Stimulated activated memory B cell treated with anti-CD40 and anti-IgM and Interleukin-4, amounts not matched to agents 10 μg/mL and 1 μg/mL and 100 μg/mL, for 72 hours (primary cell): Measurements from ENCODE around the gene TMEM178B.
"Not testable (repeated sequence)": the region's sequence is repeated elsewhere in the genome, so short reads cannot be mapped to it uniquely, and the experiment has no call there.

Experiments
- ATAC-seq: fragments of 150-1000 bp; cut with Tn5 transposase; 2 replicates; pipeline ENCODE4 v1.10.0; 2021
- H3K27ac Mint-ChIP-seq: one replicate; pipeline ENCODE4 v1.8.0; 2022; ENCODE audit warnings: mild to moderate bottlenecking, mixed read lengths
- H3K27me3 Mint-ChIP-seq: one replicate; pipeline ENCODE4 v1.8.0; 2022; ENCODE audit warnings: mixed read lengths
- H3K36me3 Mint-ChIP-seq: one replicate; pipeline ENCODE4 v1.8.0; 2022; ENCODE audit warnings: mixed read lengths
- H3K4me1 Mint-ChIP-seq: one replicate; pipeline ENCODE4 v1.8.0; 2022; ENCODE audit warnings: mixed read lengths
- H3K4me3 Mint-ChIP-seq: one replicate; pipeline ENCODE4 v1.8.0; 2022; ENCODE audit warnings: mild to moderate bottlenecking, moderate library complexity, mixed read lengths
- H3K9me3 Mint-ChIP-seq: one replicate; pipeline ENCODE4 v1.8.0; 2022; ENCODE audit warnings: mixed read lengths

TMEM178B gene

DNA sequence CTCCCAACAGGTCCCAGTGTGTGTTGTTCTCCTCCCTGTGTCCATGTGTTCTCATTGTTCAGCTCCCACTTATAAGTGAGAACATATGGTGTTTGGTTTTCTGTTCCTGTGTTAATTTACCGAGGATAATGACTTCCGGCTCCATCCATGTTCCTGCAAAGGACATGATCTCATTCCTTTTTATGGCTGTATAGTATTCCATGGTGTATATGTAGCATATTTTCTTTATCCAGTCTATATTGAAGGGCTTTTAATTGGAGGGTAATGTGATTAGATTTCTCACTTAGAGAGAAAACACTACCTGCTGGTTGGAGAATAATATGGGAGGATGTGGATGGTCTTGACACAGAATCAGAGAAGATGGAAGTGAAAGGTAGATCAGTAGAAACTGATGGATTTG is 256.4 kb downstream of the TMEM178B start:
- H3K27ac Mint-ChIP-seq, H3K36me3 Mint-ChIP-seq, H3K4me1 Mint-ChIP-seq: not testable (repeated sequence)

DNA sequence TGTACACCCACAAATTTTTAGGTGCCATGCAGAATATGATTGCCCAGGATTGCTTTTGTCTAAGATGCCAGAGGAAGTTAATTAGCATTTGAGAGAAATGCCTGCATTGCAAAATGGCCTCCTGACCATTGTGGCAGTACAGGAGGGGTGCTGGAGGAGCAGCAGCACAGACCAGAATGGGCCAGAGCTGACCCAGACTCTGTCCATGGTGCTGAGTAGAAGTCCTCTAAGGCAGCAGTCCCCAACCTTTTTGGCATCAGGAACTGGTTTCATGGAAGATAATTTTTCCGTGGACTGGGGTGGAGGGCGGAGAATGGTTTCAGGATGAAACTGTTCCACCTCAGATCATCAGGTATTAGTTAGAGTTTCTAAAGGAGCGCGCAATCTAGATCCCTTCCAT is 259.6 kb downstream of the TMEM178B start:
- Mint-ChIP-seq H3K9me3 (peaks cover 7% of the 10 kb centered on the region), H3K4me3 (no peak overlapping the region), H3K27me3 (no peaks in the 10 kb centered on the region), H3K27ac (no peak overlapping the region), H3K36me3 (no peaks in the 10 kb centered on the region), H3K4me1 (no peaks in the 10 kb centered on the region)
- ATAC-seq, result no peak

More for the DNA sequence above, 256.4 kb downstream of the TMEM178B start:
- not testable (repeated sequence) for ATAC-seq, H3K9me3 Mint-ChIP-seq, H3K27me3 Mint-ChIP-seq, H3K4me3 Mint-ChIP-seq

DNA sequence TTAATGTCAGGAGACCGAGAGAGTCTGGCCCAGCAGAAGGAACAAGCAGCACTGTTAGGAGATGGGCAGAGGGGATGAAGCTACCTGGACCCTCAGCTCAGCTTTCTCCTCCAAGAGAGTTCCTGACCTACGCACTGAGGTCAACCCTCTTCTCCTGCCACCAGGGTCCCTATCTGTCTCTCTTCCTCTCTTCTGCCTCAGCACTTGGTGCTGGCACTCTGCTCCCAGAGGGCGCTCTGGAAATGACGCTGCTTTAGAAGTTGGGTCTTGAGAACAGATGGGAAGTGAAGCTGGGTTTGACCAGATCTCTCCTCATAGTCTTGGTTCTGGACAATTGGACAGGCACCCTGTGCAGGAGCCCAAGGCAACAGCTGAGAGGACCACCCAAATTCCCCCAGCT is 261.3 kb downstream of the TMEM178B start:
- Mint-ChIP-seq H3K27me3 (no peaks in the 10 kb centered on the region), H3K27ac (no peak overlapping the region), H3K4me3 (no peak overlapping the region), H3K4me1 (no peaks in the 10 kb centered on the region), H3K36me3 (no peaks in the 10 kb centered on the region), H3K9me3 (peaks cover 7% of the 10 kb centered on the region)
- no peak for ATAC-seq

DNA sequence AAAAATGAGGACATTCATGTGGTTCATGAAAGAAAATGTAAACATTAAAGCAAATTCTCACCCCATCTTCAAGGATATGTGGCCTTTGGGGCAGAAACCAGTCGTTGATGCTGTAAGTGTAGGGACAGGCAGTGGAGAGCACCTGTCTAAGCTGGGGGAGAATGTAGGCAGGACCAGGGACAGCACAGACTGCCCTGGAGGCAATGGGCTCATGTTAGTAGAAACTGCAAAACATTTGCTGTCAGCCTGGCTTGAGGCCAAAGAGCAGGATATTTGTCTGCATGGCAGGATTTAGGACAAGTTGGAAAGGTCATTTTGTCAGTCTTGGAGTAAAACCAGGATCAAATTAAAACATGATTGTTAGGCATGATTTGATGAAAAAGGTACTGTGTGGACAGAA is 265.7 kb downstream of the TMEM178B start:
- Mint-ChIP-seq H3K4me1 (no peaks in the 10 kb centered on the region), H3K27me3 (no peaks in the 10 kb centered on the region), H3K36me3 (no peaks in the 10 kb centered on the region), H3K9me3 (peaks cover 7% of the 10 kb centered on the region), H3K4me3 (no peak overlapping the region), H3K27ac (no peak overlapping the region)
- no peak for ATAC-seq

DNA sequence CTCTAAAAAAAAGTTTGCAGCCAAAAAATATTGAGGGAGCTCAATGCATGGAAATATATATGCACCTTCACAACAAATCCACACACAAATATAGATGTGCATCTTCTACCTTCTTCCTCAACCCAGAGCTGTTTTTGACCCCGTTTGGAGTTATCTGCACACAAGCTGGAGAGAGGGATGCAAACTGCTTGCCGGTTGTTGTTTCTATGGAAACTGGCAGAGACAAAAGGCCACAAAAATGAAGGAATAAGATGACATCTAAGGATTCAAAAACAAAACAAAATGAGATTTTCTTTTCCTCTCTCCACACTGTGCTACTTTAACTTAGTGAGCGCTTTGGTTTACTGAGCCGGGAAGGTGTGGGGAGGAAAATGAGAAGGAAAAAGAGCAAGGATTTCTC is 267.1 kb downstream of the TMEM178B start:
- ATAC-seq, result no peak
- Mint-ChIP-seq H3K27ac (no peak overlapping the region), H3K9me3 (peaks cover 7% of the 10 kb centered on the region), H3K27me3 (no peaks in the 10 kb centered on the region), H3K4me1 (no peaks in the 10 kb centered on the region), H3K4me3 (no peak overlapping the region), H3K36me3 (no peaks in the 10 kb centered on the region)

DNA sequence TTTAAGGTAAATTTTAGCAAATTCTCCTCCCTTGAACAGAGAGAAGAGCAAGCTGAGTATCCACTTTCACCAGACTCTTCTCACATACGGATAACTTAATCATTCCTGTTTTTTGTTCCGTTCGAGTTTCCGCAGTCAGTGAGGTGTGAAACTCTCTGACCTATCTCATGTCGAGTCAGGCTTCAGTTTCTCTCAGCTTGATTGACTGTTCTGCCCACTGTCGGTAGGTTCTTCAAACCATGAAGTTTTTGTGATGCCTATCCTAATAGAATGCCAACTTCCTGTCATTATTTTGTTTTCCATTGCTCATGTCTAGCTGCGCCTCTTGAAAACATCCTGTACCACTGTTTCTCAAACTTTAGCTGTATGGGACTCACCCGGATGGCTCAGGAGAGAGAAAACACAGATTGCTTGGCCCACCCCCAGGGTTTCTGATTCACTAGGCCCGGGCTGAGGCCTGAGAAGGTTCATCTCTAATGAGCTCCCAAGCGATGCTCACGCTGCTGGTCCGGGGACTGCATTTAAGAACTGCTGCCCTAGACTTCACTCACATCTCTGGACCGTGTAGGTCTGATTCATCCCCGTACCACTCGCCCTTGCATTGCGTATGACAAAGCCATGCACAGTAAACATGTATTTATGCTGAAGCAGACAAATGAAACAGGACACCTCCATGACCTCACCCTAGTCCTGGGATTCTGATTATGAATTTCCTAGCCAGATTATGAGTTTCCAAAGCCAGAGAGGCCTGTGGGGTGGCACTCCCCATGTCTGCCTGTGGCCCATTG is 269.0 kb downstream of the TMEM178B start:
- no peak overlapping the region for H3K27ac Mint-ChIP-seq
- H3K36me3 Mint-ChIP-seq, result no peaks in the 10 kb centered on the region
- no peaks in the 10 kb centered on the region for H3K4me1 Mint-ChIP-seq
- H3K4me3 Mint-ChIP-seq, result no peak overlapping the region
- no peaks in the 10 kb centered on the region for H3K9me3 Mint-ChIP-seq
- H3K27me3 Mint-ChIP-seq, result no peaks in the 10 kb centered on the region
- peak; percentile 6 for ATAC-seq

DNA sequence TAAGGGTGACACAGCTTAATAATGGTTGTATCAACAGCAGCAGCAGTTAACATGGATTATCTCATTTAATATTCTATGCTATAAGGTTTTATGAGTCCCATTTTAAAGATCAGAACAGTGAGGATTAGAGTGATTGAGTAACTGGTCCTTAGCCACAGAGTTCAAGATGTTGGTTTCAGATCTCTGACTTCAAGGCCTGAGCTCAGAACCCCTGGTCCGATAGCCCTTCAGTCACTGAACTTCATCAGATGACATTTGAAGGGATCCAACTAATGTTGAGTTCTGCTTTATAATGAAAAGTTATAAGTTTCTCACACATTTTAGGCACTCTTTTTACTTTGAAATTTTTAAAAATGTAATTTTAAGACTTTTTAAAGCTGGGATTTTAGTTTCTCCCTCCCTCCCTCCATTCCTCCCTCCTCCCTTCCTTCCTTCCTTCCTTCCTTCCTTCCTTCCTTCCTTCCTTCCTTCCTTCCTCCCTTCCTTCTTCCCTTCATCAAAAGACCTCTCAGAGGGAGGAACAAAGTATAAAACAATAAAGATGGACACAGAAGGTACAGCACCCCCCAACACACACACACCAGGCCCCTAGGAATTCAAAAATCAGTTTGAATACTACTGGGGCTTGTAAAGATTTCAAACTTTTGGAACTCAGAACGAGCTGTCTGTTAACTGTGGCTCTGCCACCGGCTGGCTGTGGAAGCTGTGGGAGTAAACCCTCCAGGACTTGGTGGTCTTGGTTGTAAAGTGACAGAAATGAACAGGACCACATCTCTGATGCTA is 270.5 kb downstream of the TMEM178B start:
- Mint-ChIP-seq H3K9me3 (no peaks in the 10 kb centered on the region), H3K27ac (no peak overlapping the region)

DNA sequence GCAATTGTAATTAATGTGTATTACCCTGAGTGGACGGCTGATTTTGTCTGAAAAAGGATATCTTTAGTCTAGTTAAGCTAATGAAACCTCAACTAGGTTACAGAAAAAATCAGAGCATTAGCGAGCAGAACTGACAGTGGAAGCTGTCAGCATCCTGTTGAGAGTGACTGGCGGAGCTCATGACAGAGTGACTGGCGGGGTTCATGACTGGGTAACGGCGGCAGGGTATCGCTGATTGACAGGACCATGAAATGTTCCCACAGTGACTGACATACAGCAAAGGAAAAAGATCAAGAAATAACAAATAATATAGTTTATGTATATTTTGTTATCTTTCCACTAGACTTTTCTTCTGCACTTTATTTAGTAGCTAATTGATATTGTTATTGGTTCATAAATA is 274.9 kb downstream of the TMEM178B start:
- no peak for ATAC-seq
- Mint-ChIP-seq H3K27me3 (no peaks in the 10 kb centered on the region), H3K9me3 (no peaks in the 10 kb centered on the region), H3K4me1 (no peaks in the 10 kb centered on the region), H3K4me3 (no peak overlapping the region), H3K27ac (no peak overlapping the region), H3K36me3 (no peaks in the 10 kb centered on the region)

More for the DNA sequence above, 270.5 kb downstream of the TMEM178B start:
- ATAC-seq, result no peak
- Mint-ChIP-seq H3K4me3 (no peak overlapping the region), H3K4me1 (no peaks in the 10 kb centered on the region), H3K27me3 (no peaks in the 10 kb centered on the region), H3K36me3 (no peaks in the 10 kb centered on the region)

DNA sequence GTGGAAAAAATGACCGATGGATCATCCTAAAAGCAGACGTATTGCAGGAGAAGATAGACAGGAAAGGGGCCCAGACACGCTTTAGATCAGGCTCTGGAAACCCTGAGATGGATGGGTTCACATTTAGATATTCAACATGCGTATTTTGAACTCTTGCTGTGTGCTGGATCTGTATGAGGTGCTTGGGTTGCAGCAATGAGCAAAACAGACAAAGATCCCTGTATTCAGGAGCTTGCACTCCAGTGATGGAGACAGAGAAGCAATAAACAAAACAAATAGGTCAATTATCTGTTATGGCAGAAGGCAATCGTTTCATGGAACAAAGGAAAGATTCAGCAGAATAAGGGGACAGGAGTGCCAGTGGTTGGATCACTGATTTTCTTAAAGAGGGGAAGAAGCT is 275.5 kb downstream of the TMEM178B start:
- no peaks in the 10 kb centered on the region for H3K9me3 Mint-ChIP-seq
- no peaks in the 10 kb centered on the region for H3K27me3 Mint-ChIP-seq
- H3K4me1 Mint-ChIP-seq, result no peaks in the 10 kb centered on the region
- ATAC-seq, result no peak
- no peak overlapping the region for H3K4me3 Mint-ChIP-seq
- H3K27ac Mint-ChIP-seq, result no peak overlapping the region
- H3K36me3 Mint-ChIP-seq, result no peaks in the 10 kb centered on the region

DNA sequence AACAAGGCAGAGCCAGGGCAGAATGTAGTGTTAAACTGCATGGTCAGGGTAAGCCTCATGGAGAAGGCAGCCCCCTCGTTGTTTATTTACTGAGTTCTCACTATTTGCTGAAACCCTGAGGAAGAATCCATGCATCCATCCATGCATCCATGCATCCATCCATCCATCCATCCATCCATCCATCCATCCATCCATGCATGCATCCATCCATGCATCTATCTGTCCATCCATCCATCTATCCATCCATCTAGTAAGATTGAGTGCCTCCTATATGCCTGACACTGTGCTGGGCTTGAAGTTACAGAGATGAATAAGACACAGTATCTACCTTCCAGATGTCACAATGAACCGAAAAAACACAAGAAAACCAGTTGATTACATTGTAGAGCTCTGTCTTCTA is 275.9 kb downstream of the TMEM178B start:
- no peaks in the 10 kb centered on the region for H3K27me3 Mint-ChIP-seq
- H3K36me3 Mint-ChIP-seq, result no peaks in the 10 kb centered on the region
- ATAC-seq, result no peak
- H3K4me1 Mint-ChIP-seq, result no peaks in the 10 kb centered on the region
- no peak overlapping the region for H3K27ac Mint-ChIP-seq
- H3K9me3 Mint-ChIP-seq, result no peaks in the 10 kb centered on the region
- no peak overlapping the region for H3K4me3 Mint-ChIP-seq

DNA sequence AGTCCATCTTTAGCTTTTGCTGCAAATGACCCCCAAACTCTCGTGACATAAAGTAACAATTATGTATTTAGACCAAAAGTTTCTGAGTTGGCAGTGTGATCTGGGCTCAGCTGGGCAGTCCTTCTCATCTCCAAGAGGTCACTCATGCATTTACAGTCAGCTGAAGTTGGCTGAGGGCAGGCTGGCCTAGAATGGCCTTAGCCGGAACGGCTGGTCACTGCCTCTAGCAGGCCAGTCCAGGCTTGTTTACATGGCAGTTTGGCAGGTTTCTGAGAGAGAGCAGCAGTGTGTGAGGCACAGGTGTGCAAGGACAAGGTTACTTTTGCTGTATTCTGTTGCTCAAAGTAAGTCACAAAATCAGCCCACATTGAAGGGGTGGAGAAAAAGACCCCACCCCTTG is 277.3 kb downstream of the TMEM178B start:
- no peaks in the 10 kb centered on the region for H3K27me3 Mint-ChIP-seq
- H3K27ac Mint-ChIP-seq, result no peak overlapping the region
- H3K4me3 Mint-ChIP-seq, result no peak overlapping the region
- peaks cover 2% of the 10 kb centered on the region for H3K9me3 Mint-ChIP-seq
- no peaks in the 10 kb centered on the region for H3K4me1 Mint-ChIP-seq
- no peaks in the 10 kb centered on the region for H3K36me3 Mint-ChIP-seq
- no peak for ATAC-seq

DNA sequence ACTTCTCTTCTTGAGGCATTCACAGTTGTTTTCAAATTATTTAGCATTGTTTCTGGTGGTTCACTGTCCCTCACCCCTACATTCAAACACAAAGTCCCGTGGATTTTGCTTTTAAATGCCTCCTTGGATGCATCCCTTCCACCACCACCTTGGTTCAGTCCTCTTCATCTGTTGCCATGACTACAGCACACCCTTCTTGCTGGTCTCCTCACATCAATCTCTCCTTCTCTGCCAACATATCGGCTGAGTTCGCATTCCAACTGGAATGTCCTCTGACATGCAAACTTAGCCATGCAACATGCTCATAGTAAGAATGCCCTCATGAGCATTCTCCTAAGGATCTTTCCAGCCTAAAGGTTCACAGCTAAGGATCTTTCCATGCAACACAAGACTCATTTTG is 279.1 kb downstream of the TMEM178B start:
- H3K4me1 Mint-ChIP-seq, result no peaks in the 10 kb centered on the region
- no peaks in the 10 kb centered on the region for H3K36me3 Mint-ChIP-seq
- H3K27ac Mint-ChIP-seq, result no peak overlapping the region
- ATAC-seq, result no peak
- H3K27me3 Mint-ChIP-seq, result peaks cover 10% of the 10 kb centered on the region
- H3K9me3 Mint-ChIP-seq, result peaks cover 5% of the 10 kb centered on the region
- H3K4me3 Mint-ChIP-seq, result no peak overlapping the region

DNA sequence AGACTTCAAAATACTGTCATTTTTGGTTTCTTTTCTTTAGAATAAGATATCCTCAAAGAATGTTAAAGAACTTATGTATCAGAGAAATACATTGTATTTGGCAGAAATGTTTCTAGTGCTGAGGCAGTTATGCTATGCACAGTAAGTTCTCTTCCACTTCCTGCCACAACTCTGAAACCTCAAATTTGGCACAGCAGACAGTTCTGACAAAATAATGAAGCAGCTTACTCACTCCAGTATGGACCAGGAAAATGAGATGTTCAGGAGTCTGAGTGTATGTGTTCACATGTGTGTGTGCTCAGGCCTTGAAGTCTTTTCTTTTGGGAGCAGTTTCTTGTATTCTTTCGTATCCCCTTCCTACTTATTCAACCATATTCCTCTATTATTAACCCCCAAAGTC is 280.4 kb downstream of the TMEM178B start:
- no peak for ATAC-seq
- H3K4me1 Mint-ChIP-seq, result no peaks in the 10 kb centered on the region
- H3K4me3 Mint-ChIP-seq, result no peak overlapping the region
- peaks cover 8% of the 10 kb centered on the region for H3K9me3 Mint-ChIP-seq
- no peak overlapping the region for H3K27ac Mint-ChIP-seq
- H3K27me3 Mint-ChIP-seq, result peaks cover 20% of the 10 kb centered on the region
- no peaks in the 10 kb centered on the region for H3K36me3 Mint-ChIP-seq

DNA sequence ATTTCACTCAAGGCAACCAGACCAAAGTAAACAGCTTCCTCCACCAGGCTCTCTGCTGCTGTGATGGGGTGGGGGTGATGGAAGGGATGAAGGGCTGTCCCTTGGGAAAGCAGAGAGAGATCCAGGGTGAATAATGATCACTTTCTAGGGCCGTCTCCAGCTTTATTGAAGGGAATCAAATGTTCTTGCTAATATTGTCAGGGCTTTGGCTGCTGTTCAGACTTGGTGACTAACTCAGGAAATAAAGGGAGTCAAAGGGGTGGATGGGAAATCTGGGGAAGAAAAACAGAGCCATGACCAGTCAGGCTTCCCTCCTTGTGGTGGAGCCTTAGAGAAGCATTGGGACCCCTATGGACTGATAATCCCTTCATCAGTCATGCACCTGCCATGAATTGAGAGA is 281.2 kb downstream of the TMEM178B start:
- H3K4me1 Mint-ChIP-seq, result no peaks in the 10 kb centered on the region
- no peak overlapping the region for H3K27ac Mint-ChIP-seq
- no peaks in the 10 kb centered on the region for H3K36me3 Mint-ChIP-seq
- H3K4me3 Mint-ChIP-seq, result no peak overlapping the region
- H3K9me3 Mint-ChIP-seq, result peaks cover 9% of the 10 kb centered on the region
- H3K27me3 Mint-ChIP-seq, result peaks cover 20% of the 10 kb centered on the region
- no peak for ATAC-seq

DNA sequence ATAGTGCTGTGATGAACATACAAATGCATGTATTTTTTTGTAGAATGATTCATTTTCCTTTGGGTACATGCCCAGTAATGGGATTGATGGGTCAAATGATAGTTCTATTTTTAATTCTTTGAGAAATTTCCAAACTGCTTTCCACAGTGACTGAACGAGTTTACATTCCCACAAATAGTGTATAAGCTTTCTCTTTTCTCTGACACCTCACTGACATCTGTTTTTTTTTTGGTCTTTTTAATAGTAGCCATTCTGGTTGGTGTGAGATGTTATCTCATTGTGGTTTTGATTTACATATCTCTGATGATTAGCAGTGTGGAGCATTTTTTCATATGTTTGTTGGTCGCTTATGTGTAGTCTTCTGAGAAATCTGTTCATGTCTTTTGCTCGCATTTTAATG is 282.3 kb downstream of the TMEM178B start:
- Mint-ChIP-seq H3K4me3 (no peak overlapping the region), H3K27me3 (peaks cover 20% of the 10 kb centered on the region), H3K9me3 (peaks cover 9% of the 10 kb centered on the region), H3K36me3 (no peaks in the 10 kb centered on the region), H3K27ac (no peak overlapping the region), H3K4me1 (no peaks in the 10 kb centered on the region)
- ATAC-seq, result no peak

DNA sequence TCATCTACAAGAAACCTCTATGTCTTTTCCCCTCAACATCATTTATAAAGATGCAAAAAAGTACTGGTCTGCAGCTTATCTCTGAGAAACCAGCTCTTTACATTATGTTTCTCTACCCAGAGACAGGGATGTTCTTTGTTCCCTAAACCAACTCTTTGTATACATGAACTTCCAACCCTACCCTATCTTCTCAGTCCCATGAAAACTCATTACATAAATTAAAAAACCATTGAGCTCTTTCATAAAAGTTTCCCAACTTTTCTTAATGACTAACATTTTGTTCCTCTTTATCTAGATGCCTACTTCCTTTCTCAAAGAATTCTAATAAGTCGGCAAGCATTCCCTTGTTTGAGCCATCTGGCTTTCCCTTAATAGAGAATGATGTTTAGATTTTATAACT is 284.5 kb downstream of the TMEM178B start:
- Mint-ChIP-seq H3K9me3 (peaks cover 9% of the 10 kb centered on the region), H3K4me1 (no peaks in the 10 kb centered on the region), H3K4me3 (no peak overlapping the region), H3K27me3 (peaks cover 20% of the 10 kb centered on the region), H3K27ac (no peak overlapping the region), H3K36me3 (no peaks in the 10 kb centered on the region)
- ATAC-seq, result no peak
